GM18909 (cell line): ENCODE results near the gene SRSF10.
"Not testable (repeated sequence)": the region's sequence is repeated elsewhere in the genome, so short reads cannot be mapped to it uniquely, and the experiment has no call there.

ENCODE experiments used
- ATAC-seq: cut with Tn5 transposase; IDR thresholded peaks from one replicate; pipeline ENCODE4 v1.9.1; 2021; ENCODE audit warnings: mild to moderate bottlenecking; ENCODE audit not compliant: unreplicated experiment, poor library complexity

Gene SRSF10

GRCh38 chr1:23959461-23960290, 20.5 kb downstream of the SRSF10 start, which contains the start of gene PNRC2:
Gene PNRC2, plus strand, starts transcription at chr1:23959828. Its CDS starts 1,630 bp downstream, at chr1:23961458.
- peak; percentile 78 for ATAC-seq

- ATAC-seq = peak; percentile 74
These were observed 21.2 kb downstream of the SRSF10 start for GRCh38 chr1:23958810-23959460.

- ATAC-seq = not testable (repeated sequence)
These were observed 21.9 kb downstream of the SRSF10 start for GRCh38 chr1:23958040-23958809.

GRCh38 chr1:23957096-23957495, 23.0 kb downstream of the SRSF10 start:
- ATAC-seq = no peak

- no peak for ATAC-seq
These were observed 27.1 kb downstream of the SRSF10 start for GRCh38 chr1:23953020-23953419.

- no peak for ATAC-seq
These were observed 32.8 kb downstream of the SRSF10 start for GRCh38 chr1:23947366-23947765.

GRCh38 chr1:23936481-23937176, 43.5 kb downstream of the SRSF10 start:
- ATAC-seq = no peak

- no peak for ATAC-seq
These were observed 48.6 kb downstream of the SRSF10 start for GRCh38 chr1:23931491-23931880.

- ATAC-seq = no peak
These were observed 49.2 kb downstream of the SRSF10 start for GRCh38 chr1:23930861-23931490.

- ATAC-seq = no peak
These were observed 49.9 kb downstream of the SRSF10 start for GRCh38 chr1:23930270-23930669.

- ATAC-seq = no peak
These were observed 51.3 kb downstream of the SRSF10 start for GRCh38 chr1:23928789-23929188.

- ATAC-seq = no peak
These were observed 53.0 kb downstream of the SRSF10 start for GRCh38 chr1:23927097-23927496.

- ATAC-seq = no peak
These were observed 54.8 kb downstream of the SRSF10 start for GRCh38 chr1:23925279-23925678.

GRCh38 chr1:23924601-23925000, 55.5 kb downstream of the SRSF10 start:
- no peak for ATAC-seq

GRCh38 chr1:23923592-23924499, 56.3 kb downstream of the SRSF10 start:
- no peak for ATAC-seq

GRCh38 chr1:23922321-23922943, 57.7 kb downstream of the SRSF10 start:
- no peak for ATAC-seq

GRCh38 chr1:23916209-23917131, 63.7 kb downstream of the SRSF10 start:
- peak; percentile 73 for ATAC-seq
